Ectodermal cell (in vitro differentiated cells): ENCODE results near the gene PPARGC1A.

Experiments used
- H3K27ac ChIP-seq: 2 replicates; pipeline ENCODE4 v1.7.0; 2013; ENCODE audit warnings: mild to moderate bottlenecking, low read depth, low read length; ENCODE audit not compliant: insufficient read depth, poor library complexity, severe bottlenecking
- H3K27me3 ChIP-seq: 2 replicates; pipeline ENCODE4 v1.7.0; 2013; ENCODE audit warnings: mild to moderate bottlenecking, low read length; ENCODE audit not compliant: insufficient read depth, control insufficient read depth, poor library complexity, severe bottlenecking
- H3K36me3 ChIP-seq: one replicate; pipeline ENCODE4 v1.7.0; 2013; ENCODE audit warnings: low read length; ENCODE audit not compliant: control insufficient read depth, insufficient read depth
- H3K4me1 ChIP-seq: one replicate; pipeline ENCODE4 v1.7.0; 2013; ENCODE audit warnings: low read length; ENCODE audit not compliant: control insufficient read depth, insufficient read depth
- H3K4me3 ChIP-seq: 2 replicates; pipeline ENCODE4 v1.7.0; 2013; ENCODE audit warnings: low read depth, low read length, control low read depth; ENCODE audit not compliant: insufficient read depth
- H3K9me3 ChIP-seq: 2 replicates; pipeline ENCODE4 v1.7.0; 2013; ENCODE audit warnings: mild to moderate bottlenecking, low read length, moderate library complexity; ENCODE audit not compliant: control insufficient read depth
- WGBS, 2 experiments: methylation state at CpG; one replicate each; pipeline ENCODE4 v1.1.7; 2013; ENCODE audit warnings: missing lambda C conversion rate in 2 of 2; 5-methylcytosine and 5-hydroxymethylcytosine counted together

PPARGC1A gene

DNA sequence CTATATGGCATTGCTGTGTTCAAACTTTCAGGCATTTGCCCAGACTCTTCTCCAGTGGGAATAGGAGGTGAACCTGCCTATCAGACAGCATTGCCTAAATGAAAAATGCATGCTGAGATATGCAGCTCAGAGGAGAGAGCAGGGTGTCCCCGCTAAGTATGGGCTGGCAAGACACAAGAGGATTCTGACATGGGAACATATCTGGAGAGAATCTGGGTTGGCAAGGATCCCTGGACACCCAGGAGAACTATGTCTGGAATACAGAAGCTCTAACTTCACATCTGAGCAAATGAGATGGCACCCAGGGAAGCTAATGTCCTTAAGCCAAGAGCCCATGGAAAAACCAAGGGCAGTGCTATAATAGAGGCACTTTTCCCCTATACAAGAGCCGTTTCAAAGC is 18.4 kb downstream of the PPARGC1A start:
- Histone ChIP-seq H3K9me3 (no peaks in the 10 kb centered on the region), H3K4me1 (peaks cover 4% of the 10 kb centered on the region), H3K27me3 (no peaks in the 10 kb centered on the region), H3K27ac (no peak overlapping the region), H3K36me3 (no peaks in the 10 kb centered on the region), H3K4me3 (no peak overlapping the region)
- WGBS, 2 experiments, result 94% methylated on average over 2 of the region's 2 CpGs

DNA sequence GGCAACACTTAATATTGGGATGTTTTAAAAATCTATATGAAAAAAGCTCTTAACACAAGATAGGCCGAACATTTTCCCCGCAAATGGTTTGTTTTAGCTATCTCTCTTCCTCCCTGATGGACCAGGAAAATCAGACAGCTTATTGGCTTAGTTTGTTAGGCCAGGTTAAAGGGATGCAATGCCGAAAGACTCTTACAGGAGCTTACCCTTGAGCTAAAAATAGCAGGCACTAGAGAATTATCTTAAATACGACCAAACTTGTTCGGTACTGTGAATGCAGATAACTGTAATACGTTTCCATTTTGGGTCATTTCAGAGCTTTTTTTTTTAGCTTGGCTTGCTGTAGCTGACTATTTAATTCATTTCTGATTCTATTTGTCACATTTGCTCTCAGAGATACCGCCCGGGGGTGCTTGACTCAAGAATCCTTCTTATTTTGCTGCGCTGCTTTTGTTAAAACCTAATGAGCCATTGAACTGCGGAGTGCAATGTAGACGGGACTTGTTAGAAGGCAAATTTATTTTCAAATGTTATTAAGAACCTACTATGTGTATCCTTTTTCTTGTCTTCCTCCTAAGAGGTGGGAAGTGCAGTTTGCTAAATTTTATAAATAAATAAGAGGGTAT is 23.3 kb downstream of the PPARGC1A start:
- Histone ChIP-seq H3K9me3 (no peaks in the 10 kb centered on the region), H3K27ac (no peak overlapping the region), H3K4me3 (no peak overlapping the region), H3K27me3 (no peaks in the 10 kb centered on the region), H3K36me3 (no peaks in the 10 kb centered on the region), H3K4me1 (peaks cover 4% of the 10 kb centered on the region)
- 94% methylated on average over 9 to 10 of the region's 11 CpGs for WGBS, 2 experiments

DNA sequence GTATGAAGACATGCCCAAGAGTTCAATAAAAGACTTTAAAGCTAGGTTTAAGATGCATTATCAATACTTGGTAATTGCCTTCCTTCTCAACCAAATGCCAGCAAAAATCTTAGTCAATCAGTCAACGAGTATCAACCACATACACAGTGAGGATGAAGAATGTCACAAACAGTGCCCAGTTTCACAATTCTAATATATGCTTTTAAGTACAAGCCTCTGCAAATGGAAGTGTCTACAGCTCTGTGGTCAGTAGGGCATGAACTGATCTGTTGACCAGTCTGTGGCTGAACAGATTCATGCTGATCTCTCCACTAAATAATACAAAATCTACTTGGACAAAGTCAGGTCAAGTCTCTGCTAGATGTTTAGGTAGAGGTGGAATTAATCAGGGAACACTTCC is 27.9 kb downstream of the PPARGC1A start:
- no peaks in the 10 kb centered on the region for H3K9me3 ChIP-seq
- no peaks in the 10 kb centered on the region for H3K27me3 ChIP-seq
- H3K36me3 ChIP-seq, result peaks cover 4% of the 10 kb centered on the region
- peaks cover under 1% of the 10 kb centered on the region for H3K4me1 ChIP-seq
- H3K27ac ChIP-seq, result no peak overlapping the region
- 91 to 100% methylated on average over 1 of the region's 1 CpG for WGBS, 2 experiments
- no peak overlapping the region for H3K4me3 ChIP-seq

DNA sequence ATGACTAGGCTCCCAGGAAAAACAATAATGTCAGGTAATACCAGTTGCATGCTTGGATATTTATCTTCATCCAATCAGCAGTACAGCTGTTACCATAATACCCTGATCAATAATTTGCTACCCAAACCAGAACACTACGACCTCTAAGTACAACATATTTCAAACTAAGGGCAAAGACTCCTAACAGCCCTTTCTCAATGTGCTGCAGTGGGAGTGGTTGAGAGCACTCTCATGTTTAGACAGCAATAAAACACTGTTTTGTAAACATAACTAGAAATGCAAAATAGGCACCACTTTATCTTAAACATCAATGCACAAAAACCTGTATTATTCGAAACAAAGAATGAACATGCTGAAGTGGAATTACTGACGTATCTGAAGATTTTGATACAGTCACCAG is 28.9 kb downstream of the PPARGC1A start:
- Histone ChIP-seq H3K4me3 (no peak overlapping the region), H3K9me3 (no peaks in the 10 kb centered on the region), H3K36me3 (peaks cover 4% of the 10 kb centered on the region), H3K27ac (no peak overlapping the region), H3K4me1 (no peaks in the 10 kb centered on the region), H3K27me3 (no peaks in the 10 kb centered on the region)
- 94 to 98% methylated on average over 3 of the region's 3 CpGs for WGBS, 2 experiments

DNA sequence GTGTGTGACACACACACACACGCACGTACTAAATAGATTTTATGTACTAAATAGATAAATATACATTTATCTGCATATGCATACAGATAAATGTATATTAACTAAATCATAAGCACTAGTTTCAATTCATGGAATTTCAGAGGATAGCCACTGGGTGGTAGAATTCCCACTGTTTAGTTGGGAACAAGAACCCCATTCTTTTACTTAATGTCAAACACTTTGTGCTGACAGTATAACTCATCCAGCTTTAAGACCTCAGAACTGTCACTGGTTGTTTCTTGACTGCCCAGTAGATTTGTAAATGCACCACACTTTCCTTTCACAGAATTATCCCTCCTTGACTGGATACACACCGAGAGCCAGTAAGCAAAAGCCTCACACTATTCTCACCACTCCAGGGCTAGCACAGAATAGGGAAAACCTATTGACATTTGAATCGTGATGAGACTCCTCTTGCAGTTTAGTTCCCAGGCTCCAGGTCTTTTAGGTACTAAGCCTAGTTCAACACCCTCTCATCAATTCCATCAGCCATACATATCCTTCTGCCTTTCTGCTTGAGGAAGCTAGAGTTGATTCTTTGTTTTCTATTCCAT is 32.4 kb downstream of the PPARGC1A start:
- Histone ChIP-seq H3K36me3 (peaks cover 4% of the 10 kb centered on the region), H3K4me1 (no peaks in the 10 kb centered on the region), H3K9me3 (no peaks in the 10 kb centered on the region), H3K27ac (no peak overlapping the region), H3K27me3 (no peaks in the 10 kb centered on the region), H3K4me3 (no peak overlapping the region)
- 82 to 94% methylated on average over 2 to 4 of the region's 4 CpGs for WGBS, 2 experiments

DNA sequence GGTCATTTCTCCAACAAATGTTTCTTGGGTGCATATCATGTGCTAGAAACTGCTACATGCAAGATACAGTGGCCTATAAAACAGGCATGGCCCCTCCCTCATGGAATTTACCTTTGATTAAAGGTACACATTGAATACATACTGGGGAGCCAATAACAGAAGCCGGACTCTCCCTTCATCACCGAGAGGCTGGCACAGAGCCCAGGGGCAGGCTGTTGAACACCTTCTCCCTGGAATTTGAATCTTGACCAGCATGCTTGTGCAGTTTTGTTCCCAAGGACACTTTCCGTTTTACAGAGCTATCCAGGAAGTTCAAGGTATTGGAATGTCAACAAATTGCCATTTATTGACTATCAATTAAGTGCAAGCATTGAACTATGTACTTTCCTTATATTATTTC is 33.2 kb downstream of the PPARGC1A start:
- H3K9me3 ChIP-seq, result no peaks in the 10 kb centered on the region
- H3K27ac ChIP-seq, result no peak overlapping the region
- 95 to 96% methylated on average over 3 of the region's 3 CpGs for WGBS, 2 experiments
- peaks cover 4% of the 10 kb centered on the region for H3K36me3 ChIP-seq
- H3K27me3 ChIP-seq, result no peaks in the 10 kb centered on the region
- H3K4me1 ChIP-seq, result no peaks in the 10 kb centered on the region
- no peak overlapping the region for H3K4me3 ChIP-seq

DNA sequence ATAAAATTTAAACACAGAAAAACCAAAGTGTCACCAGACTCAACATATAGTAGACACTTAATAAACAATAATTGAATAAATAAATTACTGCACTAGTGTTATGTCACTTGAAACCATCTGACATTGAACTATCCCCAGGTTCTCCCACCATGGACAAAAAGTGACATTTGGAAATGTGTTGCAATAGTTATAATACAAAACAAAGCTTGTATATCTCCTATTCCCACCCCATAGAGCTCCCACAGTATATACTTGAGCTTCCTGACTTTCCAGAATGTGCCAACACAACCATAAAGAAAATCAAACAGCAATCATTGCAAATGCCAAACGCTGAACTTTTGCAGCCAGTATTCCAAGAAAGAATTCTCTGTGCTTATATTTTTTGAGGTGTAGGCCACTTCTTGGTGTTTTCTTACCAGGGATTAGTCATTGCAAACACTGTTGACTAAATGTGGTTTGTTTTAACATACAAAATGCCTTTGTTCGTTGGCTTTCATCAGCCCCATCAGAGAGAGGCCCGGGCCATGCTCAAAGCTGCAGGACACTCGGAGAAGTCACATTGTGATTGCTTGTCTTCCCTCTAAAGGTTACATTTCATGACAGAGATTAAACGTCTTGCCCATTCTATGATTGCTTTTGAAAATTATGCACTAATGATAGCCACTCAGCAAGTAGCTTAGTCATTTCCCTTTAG is 33.8 kb downstream of the PPARGC1A start:
- H3K36me3 ChIP-seq, result peaks cover 4% of the 10 kb centered on the region
- 75% methylated on average over 5 of the region's 5 CpGs for WGBS, 2 experiments
- H3K4me1 ChIP-seq, result no peaks in the 10 kb centered on the region
- no peak overlapping the region for H3K4me3 ChIP-seq
- no peaks in the 10 kb centered on the region for H3K9me3 ChIP-seq
- H3K27me3 ChIP-seq, result no peaks in the 10 kb centered on the region
- no peak overlapping the region for H3K27ac ChIP-seq

DNA sequence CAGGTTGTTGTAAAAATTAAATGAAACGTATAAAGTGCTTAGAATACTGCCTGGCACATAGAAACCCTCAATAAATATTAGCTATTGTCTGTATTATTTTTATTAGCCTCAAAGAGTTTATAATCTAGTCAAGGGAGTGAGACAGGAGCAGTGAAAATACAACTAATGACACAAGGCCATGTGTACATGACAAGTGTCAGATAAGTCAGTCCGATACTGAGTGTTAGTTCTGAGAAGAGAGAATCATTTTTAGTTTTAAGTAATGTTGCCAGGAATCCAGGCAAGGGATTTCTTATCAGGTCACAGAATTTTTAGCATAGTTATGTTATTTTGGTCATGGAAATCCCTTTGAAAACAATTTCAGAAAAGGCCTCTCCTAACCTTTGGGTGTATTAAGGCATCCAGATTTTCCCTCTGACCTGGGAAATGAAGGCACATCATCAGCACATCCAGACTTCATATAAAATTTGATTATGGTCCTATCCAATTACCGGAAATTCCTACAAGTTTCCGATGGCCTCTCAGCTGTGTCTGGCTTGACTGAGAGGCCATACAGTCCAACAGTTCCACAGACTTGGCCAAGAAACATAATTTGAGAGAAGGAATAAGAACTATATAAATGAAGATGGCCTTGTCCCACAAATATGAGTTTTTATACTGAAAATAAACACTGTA is 35.7 kb downstream of the PPARGC1A start:
- Histone ChIP-seq H3K4me1 (no peaks in the 10 kb centered on the region), H3K36me3 (peaks cover 4% of the 10 kb centered on the region), H3K4me3 (no peak overlapping the region), H3K27me3 (no peaks in the 10 kb centered on the region), H3K27ac (no peak overlapping the region), H3K9me3 (no peaks in the 10 kb centered on the region)
- WGBS, 2 experiments, result 95 to 99% methylated on average over 3 of the region's 4 CpGs

DNA sequence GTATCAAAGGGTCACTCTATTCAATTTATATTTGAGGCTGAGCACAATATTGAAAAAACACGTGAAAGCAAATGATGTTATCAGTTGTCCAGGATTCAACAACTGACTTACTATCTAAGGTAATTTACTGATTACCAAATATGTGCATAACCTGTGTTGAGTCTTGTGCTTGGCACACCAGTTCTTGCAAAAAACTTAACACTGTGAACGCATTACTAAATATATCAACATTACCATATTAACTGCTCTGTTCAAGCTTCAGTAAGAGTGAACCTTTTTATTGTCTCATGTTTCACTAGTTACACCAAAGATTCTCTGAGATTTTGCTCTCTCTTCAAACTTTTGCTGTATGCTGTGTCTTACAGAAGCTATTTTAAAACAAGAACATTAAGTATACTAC is 38.4 kb downstream of the PPARGC1A start:
- no peak overlapping the region for H3K4me3 ChIP-seq
- WGBS, 2 experiments, result 89 to 96% methylated on average over 1 to 2 of the region's 2 CpGs
- no peaks in the 10 kb centered on the region for H3K36me3 ChIP-seq
- no peaks in the 10 kb centered on the region for H3K9me3 ChIP-seq
- H3K27ac ChIP-seq, result no peak overlapping the region
- H3K27me3 ChIP-seq, result no peaks in the 10 kb centered on the region
- no peaks in the 10 kb centered on the region for H3K4me1 ChIP-seq

DNA sequence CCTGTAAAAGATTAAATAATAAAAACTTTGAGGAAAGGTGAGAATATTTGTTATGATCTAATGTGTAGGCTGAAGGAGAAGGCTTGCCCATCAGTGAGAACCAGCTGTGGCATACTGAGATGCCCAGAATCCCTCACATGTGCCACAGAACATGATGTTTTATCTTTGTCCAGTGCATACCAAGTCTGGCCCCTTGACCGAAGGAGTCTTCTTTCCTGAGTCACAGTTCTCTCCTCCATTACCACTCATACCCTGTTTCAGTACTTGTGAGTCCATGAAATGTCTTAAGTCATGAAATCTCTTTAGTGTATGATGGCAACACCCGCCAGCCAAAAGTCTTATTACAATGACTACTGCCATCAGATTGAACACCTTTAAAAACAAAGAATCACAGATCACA is 42.7 kb downstream of the PPARGC1A start:
- Histone ChIP-seq H3K27ac (no peak overlapping the region), H3K4me3 (no peak overlapping the region), H3K27me3 (no peaks in the 10 kb centered on the region), H3K9me3 (no peaks in the 10 kb centered on the region), H3K4me1 (no peaks in the 10 kb centered on the region), H3K36me3 (no peaks in the 10 kb centered on the region)
- WGBS, 2 experiments, result 100% methylated on average over 2 of the region's 2 CpGs
